ENCODE measurements around the gene ENGASE. TPM values are rescaled to one million over a fixed set of nuclear protein-coding genes. Genes with fewer than 3 reads are reported as not detected.

ENGASE gene
- total and polyA plus RNA-seq, 8 donors, result 6.6 to 505 (median 35.2) TPM

- Histone ChIP-seq H3K36me3 (no peaks in the 10 kb centered on the region), H3K4me1 (peaks cover 0 to 12% (median 8%) of the 10 kb centered on the region in 4 donors), H3K4me3 (no peak overlapping the region), H3K27me3 (peaks cover 9 to 100% (median 93%) of the 10 kb centered on the region in 3 donors), H3K9me3 (no peaks in the 10 kb centered on the region), H3K27ac (no peak overlapping the region)
- intact Hi-C loops (cut with DNase I; ENCODE audit: low total_unique reads), result no loop called here
- DNase-seq, result no peak
- TF ChIP-seq EP300 (IDR thresholded peaks at IDR 0.05) (no peak), POLR2AphosphoS5 (IDR thresholded peaks at IDR 0.05) (no peak)
- 8 to 39% (median 12%) methylated on average over 13 to 52 of the region's 52 CpGs for WGBS, 5 donors
Measured at GRCh38 chr17:79097226-79098055, 22.8 kb downstream of the ENGASE start.

GRCh38 chr17:79098282-79098867 is 23.8 kb downstream of the ENGASE start:
- no peak overlapping the region for H3K4me3 ChIP-seq
- H3K36me3 ChIP-seq, result no peaks in the 10 kb centered on the region
- WGBS, 5 donors, result 23 to 34% (median 25%) methylated on average over 10 to 16 of the region's 16 CpGs
- peaks cover 0 to 12% (median 8%) of the 10 kb centered on the region in 4 donors for H3K4me1 ChIP-seq
- no peaks in the 10 kb centered on the region for H3K9me3 ChIP-seq
- no peak for DNase-seq
- intact Hi-C loops (cut with DNase I; ENCODE audit: low total_unique reads), result no loop called here
- H3K27me3 ChIP-seq, result peaks cover 9 to 100% (median 96%) of the 10 kb centered on the region in 3 donors
- TF ChIP-seq CTCF (IDR thresholded peaks at IDR 0.05) (no peak), POLR2A (IDR thresholded peaks at IDR 0.05) (no peak), EP300 (IDR thresholded peaks at IDR 0.05) (no peak), POLR2AphosphoS5 (IDR thresholded peaks at IDR 0.05) (no peak)
- no peak overlapping the region for H3K27ac ChIP-seq

- Histone ChIP-seq H3K4me3 (no peak overlapping the region), H3K9me3 (no peaks in the 10 kb centered on the region), H3K27ac (no peak overlapping the region), H3K36me3 (no peaks in the 10 kb centered on the region), H3K27me3 (peaks cover 9 to 100% (median 92%) of the 10 kb centered on the region in 3 donors), H3K4me1 (peaks cover 0 to 12% (median 8%) of the 10 kb centered on the region in 4 donors)
- no peak for TF ChIP-seq EP300 (IDR thresholded peaks at IDR 0.05)
- no peak for TF ChIP-seq POLR2A (IDR thresholded peaks at IDR 0.05)
- TF ChIP-seq POLR2AphosphoS5 (IDR thresholded peaks at IDR 0.05), result no peak
- TF ChIP-seq CTCF (IDR thresholded peaks at IDR 0.05), result no peak
- intact Hi-C loops (cut with DNase I; ENCODE audit: low total_unique reads), result no loop called here
- DNase-seq, result no peak
- 70 to 81% (median 78%) methylated on average over 12 to 18 of the region's 18 CpGs for WGBS, 5 donors
Measured at GRCh38 chr17:79100405-79100804, 25.8 kb downstream of the ENGASE start.

- TF ChIP-seq EP300 (IDR thresholded peaks at IDR 0.05) (no peak), CTCF (IDR thresholded peaks at IDR 0.05) (no peak), POLR2AphosphoS5 (IDR thresholded peaks at IDR 0.05) (no peak), POLR2A (IDR thresholded peaks at IDR 0.05) (no peak)
- Histone ChIP-seq H3K9me3 (no peaks in the 10 kb centered on the region), H3K27ac (no peak overlapping the region), H3K4me1 (peaks cover 0 to 12% (median 8%) of the 10 kb centered on the region in 4 donors), H3K36me3 (no peaks in the 10 kb centered on the region), H3K27me3 (peaks cover 9 to 98% (median 85%) of the 10 kb centered on the region in 3 donors), H3K4me3 (no peak overlapping the region)
- DNase-seq, result no peak
- 38 to 53% (median 47%) methylated on average over 7 to 13 of the region's 13 CpGs for WGBS, 5 donors
- intact Hi-C loops (cut with DNase I; ENCODE audit: low total_unique reads), result no loop called here
Measured at GRCh38 chr17:79101111-79101673, 26.6 kb downstream of the ENGASE start.

All from stomach (tissue), 9 donors.